NCI-H2029 treated with DMSO at 0.1 percent for 48 hours (cell line): ENCODE measurements around the gene SKA1.
"Not testable (repeated sequence)": the region's sequence is repeated elsewhere in the genome, so short reads cannot be mapped to it uniquely, and the experiment has no call there.

Source experiments
- DNase-seq: peaks from one replicate; lab custom pipeline; 2025; lab: John Stamatoyannopoulos, UW

SKA1 gene

GRCh38 chr18:50429207-50429948 is 54.5 kb downstream of the SKA1 start:
- no peak for DNase-seq

DNA sequence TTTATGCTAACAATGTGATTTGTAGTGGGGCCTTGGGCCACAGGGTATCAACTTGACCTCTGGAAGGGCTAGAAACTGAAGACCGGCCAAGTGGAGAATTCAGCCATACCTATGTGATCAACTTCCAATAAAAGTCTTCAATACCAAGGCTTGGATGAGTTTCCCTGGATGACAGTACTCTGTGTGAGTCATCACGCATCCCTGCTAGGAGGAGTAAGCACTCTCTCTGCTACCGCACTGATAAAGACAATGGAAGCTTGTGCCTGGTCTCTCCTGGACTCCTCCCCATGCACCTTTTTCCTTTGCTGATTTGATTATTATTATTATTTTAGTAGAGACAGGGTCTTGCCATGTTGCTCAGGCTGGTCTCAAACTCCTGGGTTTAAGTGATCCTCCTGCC is 58.1 kb downstream of the SKA1 start:
- DNase-seq: no peak

- not testable (repeated sequence) for DNase-seq
Measured at GRCh38 chr18:50436742-50437141, 61.9 kb downstream of the SKA1 start.

DNA sequence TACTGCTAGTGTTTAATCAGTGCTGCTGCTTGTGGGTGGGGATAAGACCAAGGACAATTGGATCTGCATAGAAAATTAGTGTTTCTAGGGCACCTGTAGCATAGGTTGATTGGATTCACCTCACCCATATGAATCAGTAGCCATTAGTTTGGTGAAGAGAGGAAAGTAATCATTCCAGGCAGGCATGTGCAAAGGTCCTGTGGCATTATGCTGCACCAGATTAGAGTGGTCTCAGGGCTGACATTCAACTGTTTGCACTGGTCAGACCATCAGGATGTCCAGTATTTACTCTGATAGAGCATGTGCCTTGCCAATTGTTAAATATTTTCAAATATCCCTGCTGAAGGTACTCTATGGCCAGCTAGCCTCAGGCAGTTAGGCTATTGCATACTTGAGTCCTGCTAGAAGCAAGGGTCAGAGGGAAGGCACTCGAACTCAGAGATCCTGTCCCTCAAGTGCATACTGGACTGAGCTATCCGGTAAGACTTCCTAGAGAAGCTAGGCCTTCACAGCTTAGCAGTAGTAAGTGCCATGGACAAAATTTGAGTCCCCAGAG is 64.7 kb downstream of the SKA1 start:
- no peak for DNase-seq

GRCh38 chr18:50441016-50441415 is 66.2 kb downstream of the SKA1 start:
- no peak for DNase-seq

- no peak for DNase-seq
Measured at GRCh38 chr18:50441501-50441900, 66.7 kb downstream of the SKA1 start.
